Endodermal cell (in vitro differentiated cells): ENCODE results near the gene ARHGAP29. TPM values are rescaled to one million over a fixed set of nuclear protein-coding genes. Genes with fewer than 3 reads are reported as not detected.

Source experiments
- DNase-seq: peaks from one replicate; pipeline ENCODE4 v3.0.0-alpha.2; 2017
- H3K27ac ChIP-seq: 2 replicates; pipeline ENCODE4 v1.5.1; 2013; ENCODE audit warnings: mild to moderate bottlenecking, low read depth, low read length, moderate library complexity
- H3K27me3 ChIP-seq: 2 replicates; pipeline ENCODE4 v1.6.1; 2013; ENCODE audit warnings: mild to moderate bottlenecking, low read length, moderate library complexity; ENCODE audit not compliant: insufficient read depth, control insufficient read depth, poor library complexity, severe bottlenecking
- H3K36me3 ChIP-seq: 2 replicates; pipeline ENCODE4 v1.7.0; 2013; ENCODE audit warnings: mild to moderate bottlenecking, low read length, moderate library complexity; ENCODE audit not compliant: control insufficient read depth, insufficient read depth
- H3K4me1 ChIP-seq: one replicate; pipeline ENCODE4 v1.7.0; 2013; ENCODE audit warnings: low read length; ENCODE audit not compliant: control insufficient read depth, insufficient read depth
- H3K4me3 ChIP-seq: 2 replicates; pipeline ENCODE4 v1.5.1; 2013; ENCODE audit warnings: mild to moderate bottlenecking, low read length, moderate library complexity
- H3K9ac ChIP-seq: 2 replicates; pipeline ENCODE4 v1.6.1; 2013; ENCODE audit warnings: mild to moderate bottlenecking, low read length, moderate library complexity; ENCODE audit not compliant: poor library complexity, severe bottlenecking; ENCODE audit errors: extremely low read depth
- H3K9me3 ChIP-seq: 2 replicates; pipeline ENCODE4 v1.6.1; 2013; ENCODE audit warnings: mild to moderate bottlenecking, low read length, moderate library complexity; ENCODE audit not compliant: control insufficient read depth
- H3K27ac Mint-ChIP-seq: 2 replicates; pipeline ENCODE4 v1.8.0; 2020; ENCODE audit warnings: mixed read lengths
- H3K27me3 Mint-ChIP-seq: 2 replicates; pipeline ENCODE4 v1.8.0; 2021; ENCODE audit warnings: mild to moderate bottlenecking, mixed read lengths; ENCODE audit not compliant: insufficient read depth
- H3K36me3 Mint-ChIP-seq: 2 replicates; pipeline ENCODE4 v1.8.0; 2020; ENCODE audit warnings: low read depth, mixed read lengths
- H3K4me1 Mint-ChIP-seq: 2 replicates; pipeline ENCODE4 v1.8.0; 2020; ENCODE audit warnings: mixed read lengths
- H3K4me3 Mint-ChIP-seq: 2 replicates; pipeline ENCODE4 v1.8.0; 2020; ENCODE audit warnings: mild to moderate bottlenecking, moderate library complexity, mixed read lengths
- H3K9me3 Mint-ChIP-seq: 2 replicates; pipeline ENCODE4 v1.8.0; 2020; ENCODE audit warnings: mild to moderate bottlenecking, mixed read lengths
- WGBS, 2 experiments: methylation state at CpG; one replicate each; pipeline versions ENCODE4 v1.1.5 to v1.1.7; 2013; ENCODE audit warnings: missing lambda C conversion rate in 2 of 2, mixed read lengths in 1 of 2; ENCODE audit not compliant: insufficient coverage in 1 of 2, insufficient read length in 1 of 2; 5-methylcytosine and 5-hydroxymethylcytosine counted together
- total RNA-seq, 2 donors: library from RNA; stranded (reverse); fragmentation: NEBNext Ultra II Directional in 1 of 2; extraction: Animal tissue kit (Norgen Biotek cat#: 25700) in 1 of 2; gene quantifications; 2 replicates in 1 of 2; 3 replicates in 1 of 2; pipeline ENCODE4 v1.2.1, GENCODE V29; 2021
- TF ChIP-seq, protein P1 (sequence below): fragments of 200-600 bp; sonication (generic); conservative IDR thresholded peaks from 2 replicates; pipeline ENCODE4 v1.5.0; 2021; ENCODE audit warnings: antibody characterized with exemption, mild to moderate bottlenecking

The ARHGAP29 gene
- total RNA-seq, 2 donors from 2014 or later, result 31.5 to 38.9 TPM

DNA sequence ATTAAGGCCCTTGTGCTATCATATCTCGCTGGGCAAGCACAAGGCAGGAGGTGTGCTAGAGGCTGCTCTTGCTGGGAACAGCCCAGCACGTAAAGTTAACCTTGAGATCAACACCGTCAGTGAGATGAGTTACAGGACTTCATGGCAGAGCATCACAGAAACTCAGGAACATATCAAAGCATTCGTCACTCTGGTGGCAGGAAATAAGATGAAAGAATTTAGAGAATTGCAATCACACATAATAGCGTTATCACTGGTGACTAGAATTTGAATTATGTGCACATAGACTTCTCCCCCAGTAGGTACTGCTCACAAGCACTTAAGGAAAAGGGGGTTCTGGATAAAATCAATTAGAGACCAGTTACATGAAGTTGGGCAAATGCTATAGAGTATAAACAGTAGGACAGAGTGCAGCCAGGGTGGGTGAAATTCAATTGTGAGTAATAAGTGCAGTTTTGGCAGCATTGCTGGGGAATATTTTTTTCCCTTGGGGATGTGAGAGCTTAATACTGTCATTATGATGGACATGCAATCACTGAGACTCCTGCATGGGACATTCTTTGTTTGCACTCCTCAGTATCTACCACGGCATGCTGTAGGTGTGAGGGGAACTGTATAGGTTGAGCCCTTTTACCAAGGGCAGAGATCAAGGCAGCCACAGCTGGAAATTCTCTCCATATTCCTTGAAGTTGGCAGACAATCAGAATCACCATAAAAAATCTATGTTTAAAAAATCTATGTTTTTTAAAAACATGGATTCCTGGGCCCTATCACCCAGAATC lies 44.2 kb upstream of the ARHGAP29 start:
- Mint-ChIP-seq H3K4me3 (no peak overlapping the region), H3K36me3 (no peaks in the 10 kb centered on the region), H3K27me3 (peaks cover 9% of the 10 kb centered on the region), H3K9me3 (no peaks in the 10 kb centered on the region), H3K4me1 (peaks cover 6% of the 10 kb centered on the region), H3K27ac (no peak overlapping the region)
- TF ChIP-seq, protein P1, sequence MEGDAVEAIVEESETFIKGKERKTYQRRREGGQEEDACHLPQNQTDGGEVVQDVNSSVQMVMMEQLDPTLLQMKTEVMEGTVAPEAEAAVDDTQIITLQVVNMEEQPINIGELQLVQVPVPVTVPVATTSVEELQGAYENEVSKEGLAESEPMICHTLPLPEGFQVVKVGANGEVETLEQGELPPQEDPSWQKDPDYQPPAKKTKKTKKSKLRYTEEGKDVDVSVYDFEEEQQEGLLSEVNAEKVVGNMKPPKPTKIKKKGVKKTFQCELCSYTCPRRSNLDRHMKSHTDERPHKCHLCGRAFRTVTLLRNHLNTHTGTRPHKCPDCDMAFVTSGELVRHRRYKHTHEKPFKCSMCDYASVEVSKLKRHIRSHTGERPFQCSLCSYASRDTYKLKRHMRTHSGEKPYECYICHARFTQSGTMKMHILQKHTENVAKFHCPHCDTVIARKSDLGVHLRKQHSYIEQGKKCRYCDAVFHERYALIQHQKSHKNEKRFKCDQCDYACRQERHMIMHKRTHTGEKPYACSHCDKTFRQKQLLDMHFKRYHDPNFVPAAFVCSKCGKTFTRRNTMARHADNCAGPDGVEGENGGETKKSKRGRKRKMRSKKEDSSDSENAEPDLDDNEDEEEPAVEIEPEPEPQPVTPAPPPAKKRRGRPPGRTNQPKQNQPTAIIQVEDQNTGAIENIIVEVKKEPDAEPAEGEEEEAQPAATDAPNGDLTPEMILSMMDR, result no peak
- Histone ChIP-seq H3K4me1 (no peaks in the 10 kb centered on the region), H3K4me3 (no peak overlapping the region), H3K9ac (no peak overlapping the region), H3K27me3 (no peaks in the 10 kb centered on the region), H3K27ac (no peak overlapping the region), H3K9me3 (no peaks in the 10 kb centered on the region), H3K36me3 (no peaks in the 10 kb centered on the region)
- DNase-seq, result no peak
- WGBS, 2 experiments, result 83 to 85% methylated on average over 5 to 6 of the region's 6 CpGs

DNA sequence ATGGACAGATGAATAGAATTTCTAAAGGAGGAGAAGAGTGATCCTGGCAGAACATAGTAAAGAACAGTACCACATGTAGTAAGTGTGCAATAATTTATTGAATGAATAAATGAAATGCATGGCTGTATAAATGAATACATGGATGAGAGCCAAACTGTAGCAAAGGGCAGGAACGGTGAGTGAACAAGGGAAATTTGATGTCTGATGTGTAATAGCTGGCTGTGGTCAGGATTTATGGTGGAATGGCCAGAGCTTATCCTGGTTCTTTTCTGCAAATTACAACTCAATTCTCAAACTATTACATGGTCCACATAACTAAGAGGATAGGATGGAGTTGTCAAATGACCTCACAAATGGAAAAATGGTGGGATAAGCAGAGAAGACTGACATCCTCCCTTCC lies 43.2 kb upstream of the ARHGAP29 start:
- H3K4me3 Mint-ChIP-seq, result no peak overlapping the region
- no peaks in the 10 kb centered on the region for H3K36me3 Mint-ChIP-seq
- TF ChIP-seq, protein P1, result no peak
- Histone ChIP-seq H3K27ac (no peak overlapping the region), H3K36me3 (no peaks in the 10 kb centered on the region), H3K4me3 (no peak overlapping the region), H3K9me3 (no peaks in the 10 kb centered on the region), H3K9ac (no peak overlapping the region), H3K27me3 (no peaks in the 10 kb centered on the region), H3K4me1 (no peaks in the 10 kb centered on the region)
- H3K27ac Mint-ChIP-seq, result no peak overlapping the region
- peaks cover 9% of the 10 kb centered on the region for H3K27me3 Mint-ChIP-seq
- H3K9me3 Mint-ChIP-seq, result no peaks in the 10 kb centered on the region
- peaks cover 6% of the 10 kb centered on the region for H3K4me1 Mint-ChIP-seq
- DNase-seq, result no peak
- 83% methylated on average over 1 of the region's 1 CpG; no CpG with 5 or more reads in 1 of the 2 experiments for WGBS, 2 experiments

DNA sequence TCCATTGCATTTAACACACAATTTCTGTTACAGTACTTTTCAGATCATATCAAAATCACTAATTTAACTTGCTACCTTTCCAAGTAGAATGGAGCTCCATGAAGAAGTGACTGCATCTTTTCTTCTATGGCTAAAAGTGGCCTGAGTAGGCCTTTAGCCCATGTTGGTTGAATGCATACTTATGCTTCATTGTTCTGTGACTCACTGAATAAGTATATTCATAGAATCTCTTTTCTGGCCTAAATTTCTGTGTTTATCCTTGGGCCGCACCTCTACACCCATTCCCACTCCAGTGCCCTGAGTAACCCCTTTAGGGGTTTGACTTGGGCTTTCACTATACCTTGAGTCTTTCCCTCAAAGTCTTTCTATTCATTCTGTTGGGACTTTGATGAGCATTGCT lies 42.1 kb upstream of the ARHGAP29 start:
- Mint-ChIP-seq H3K9me3 (no peaks in the 10 kb centered on the region), H3K36me3 (no peaks in the 10 kb centered on the region), H3K4me1 (peaks cover 6% of the 10 kb centered on the region), H3K4me3 (no peak overlapping the region), H3K27ac (no peak overlapping the region), H3K27me3 (peaks cover 9% of the 10 kb centered on the region)
- Histone ChIP-seq H3K9me3 (no peaks in the 10 kb centered on the region), H3K4me3 (no peak overlapping the region), H3K36me3 (no peaks in the 10 kb centered on the region), H3K4me1 (no peaks in the 10 kb centered on the region), H3K27me3 (no peaks in the 10 kb centered on the region), H3K27ac (no peak overlapping the region), H3K9ac (no peak overlapping the region)
- no peak for DNase-seq
- WGBS, 2 experiments, result 86 to 100% methylated on average over 1 of the region's 1 CpG
- TF ChIP-seq, protein P1, result no peak
